Spinal cord (tissue), 10 donors: Measurements from ENCODE around the gene REEP1. TPM values are rescaled to one million over a fixed set of nuclear protein-coding genes. Genes with fewer than 3 reads are reported as not detected.

Experiments
- DNase-seq, 6 donors: peaks; one replicate each; pipeline versions ENCODE4 v3.0.0 to v3.0.0-alpha.2; 2013 to 2015; ENCODE audit warnings: low spot score in 6 of 6, low read depth in 4 of 6
- H3K27ac ChIP-seq: one replicate; pipeline ENCODE4 v1.5.1; 2013; ENCODE audit warnings: low read depth, low read length, control low read depth
- H3K27me3 ChIP-seq: one replicate; pipeline ENCODE4 v1.6.1; 2013; ENCODE audit warnings: low read length; ENCODE audit not compliant: control insufficient read depth, insufficient read depth
- H3K36me3 ChIP-seq: one replicate; pipeline ENCODE4 v1.6.1; 2013; ENCODE audit warnings: low read length; ENCODE audit not compliant: control insufficient read depth, insufficient read depth
- H3K4me1 ChIP-seq: one replicate; pipeline ENCODE4 v1.6.1; 2013; ENCODE audit warnings: low read length; ENCODE audit not compliant: control insufficient read depth, insufficient read depth
- H3K4me3 ChIP-seq: one replicate; pipeline ENCODE4 v1.5.1; 2013; ENCODE audit warnings: low read depth, low read length, control low read depth
- H3K9me3 ChIP-seq: one replicate; pipeline ENCODE4 v1.6.1; 2013; ENCODE audit warnings: low read length; ENCODE audit not compliant: control insufficient read depth, insufficient read depth
- WGBS: methylation state at CpG from one replicate; pipeline ENCODE4 v1.1.5; 2013; ENCODE audit warnings: missing lambda C conversion rate; ENCODE audit not compliant: insufficient coverage; 5-methylcytosine and 5-hydroxymethylcytosine counted together
- polyA plus RNA-seq, 2 donors: library from polyadenylated mRNA; unstranded; fragments of 120-200 nt; gene quantifications; one replicate each; pipeline ENCODE4 v1.2.1, GENCODE V29; 2013; ENCODE audit not compliant: insufficient read length in 2 of 2
- total RNA-seq, 2 donors: library from RNA; depleted of rRNA in 1 of 2; stranded (reverse); fragments of 120-200 nt in 1 of 2; fragments of >200 nt in 1 of 2; gene quantifications; one replicate each; pipeline versions ENCODE4 v1.2.3 to v1.2.4, GENCODE V29; 2013 to 2014
- donor health status: healthy.

Gene REEP1
- total and polyA plus RNA-seq, 4 donors = 61.9 to 123 (median 114) TPM

GRCh38 chr2:86280191-86280667, 57.2 kb downstream of the REEP1 start:
- Histone ChIP-seq H3K27ac (no peak overlapping the region), H3K9me3 (no peaks in the 10 kb centered on the region), H3K27me3 (no peaks in the 10 kb centered on the region), H3K4me1 (peaks cover 38% of the 10 kb centered on the region), H3K4me3 (no peak overlapping the region), H3K36me3 (peaks cover 14% of the 10 kb centered on the region)
- 25% methylated on average over 3 of the region's 5 CpGs for WGBS
- DNase-seq = peak in 2 of 6 donors; percentile 84 to 86

- Histone ChIP-seq H3K4me3 (no peak overlapping the region), H3K4me1 (peaks cover 10% of the 10 kb centered on the region), H3K27me3 (no peaks in the 10 kb centered on the region), H3K36me3 (peaks cover 11% of the 10 kb centered on the region), H3K9me3 (peaks cover 7% of the 10 kb centered on the region), H3K27ac (no peak overlapping the region)
- no peak for DNase-seq
- 93% methylated on average over 3 of the region's 3 CpGs for WGBS
These were observed 61.5 kb downstream of the REEP1 start for GRCh38 chr2:86275962-86276361.

GRCh38 chr2:86275384-86275799, 62.0 kb downstream of the REEP1 start:
- H3K36me3 ChIP-seq = peaks cover 14% of the 10 kb centered on the region
- no peaks in the 10 kb centered on the region for H3K27me3 ChIP-seq
- H3K4me3 ChIP-seq = no peak overlapping the region
- WGBS = 86% methylated on average over 3 of the region's 4 CpGs
- H3K9me3 ChIP-seq = peaks cover 7% of the 10 kb centered on the region
- peaks cover 4% of the 10 kb centered on the region for H3K4me1 ChIP-seq
- no peak for DNase-seq
- no peak overlapping the region for H3K27ac ChIP-seq

DNA sequence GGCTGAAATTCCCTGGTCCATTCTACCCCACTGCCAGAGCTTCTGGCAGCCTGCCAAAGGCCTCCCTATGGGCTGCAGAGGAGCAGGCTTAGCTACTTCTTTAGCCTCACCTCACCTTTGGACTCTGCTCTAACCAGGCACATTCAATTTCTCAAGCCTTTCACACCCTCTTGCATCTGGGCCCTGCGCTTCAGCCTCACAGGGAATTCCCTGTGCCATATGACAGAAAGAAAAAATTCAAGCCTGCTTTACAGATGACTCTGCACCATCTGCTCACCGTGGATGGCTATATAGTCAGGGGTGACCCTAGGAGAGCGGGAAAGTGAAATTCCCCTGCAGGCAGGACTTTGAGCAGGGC, 62.5 kb downstream of the REEP1 start:
- Histone ChIP-seq H3K27ac (no peak overlapping the region), H3K9me3 (peaks cover 7% of the 10 kb centered on the region), H3K4me3 (no peak overlapping the region), H3K4me1 (peaks cover 3% of the 10 kb centered on the region), H3K36me3 (peaks cover 14% of the 10 kb centered on the region), H3K27me3 (no peaks in the 10 kb centered on the region)
- DNase-seq = peak in 1 of 6 donors; percentile 47
- 67% methylated on average over 1 of the region's 3 CpGs for WGBS

GRCh38 chr2:86274265-86274917, 63.0 kb downstream of the REEP1 start:
- H3K9me3 ChIP-seq = peaks cover 7% of the 10 kb centered on the region
- no peak for DNase-seq
- no peak overlapping the region for H3K4me3 ChIP-seq
- H3K4me1 ChIP-seq = peaks cover 3% of the 10 kb centered on the region
- 88% methylated on average over 3 of the region's 5 CpGs for WGBS
- H3K27me3 ChIP-seq = no peaks in the 10 kb centered on the region
- no peak overlapping the region for H3K27ac ChIP-seq
- H3K36me3 ChIP-seq = peaks cover 14% of the 10 kb centered on the region

GRCh38 chr2:86272111-86272510, 65.3 kb downstream of the REEP1 start:
- no peak for DNase-seq
- Histone ChIP-seq H3K4me3 (no peak overlapping the region), H3K27ac (no peak overlapping the region), H3K9me3 (peaks cover 7% of the 10 kb centered on the region), H3K36me3 (peaks cover 14% of the 10 kb centered on the region), H3K4me1 (peaks cover 3% of the 10 kb centered on the region), H3K27me3 (no peaks in the 10 kb centered on the region)
- WGBS = 88% methylated on average over 2 of the region's 2 CpGs

DNA sequence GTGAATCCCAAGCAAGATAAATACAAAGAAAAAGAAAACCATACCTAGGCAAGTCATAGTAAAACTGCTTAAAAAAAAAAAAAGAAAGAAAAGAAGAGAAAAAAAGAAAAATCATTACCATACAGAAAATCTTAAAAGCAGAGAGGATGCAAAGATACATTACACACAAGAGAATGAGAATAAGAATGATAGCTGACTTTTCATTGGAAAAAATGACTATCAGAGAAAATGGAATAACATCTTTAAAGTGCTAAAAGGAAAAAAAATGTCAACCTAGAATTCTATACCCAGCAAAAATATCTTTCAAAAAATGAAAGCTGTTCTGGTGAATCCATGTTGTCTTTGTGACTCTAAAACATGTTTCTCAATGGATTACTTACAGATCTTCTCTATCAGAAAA, 66.2 kb downstream of the REEP1 start:
- no peak for DNase-seq
- Histone ChIP-seq H3K4me3 (no peak overlapping the region), H3K27me3 (no peaks in the 10 kb centered on the region), H3K4me1 (peaks cover 3% of the 10 kb centered on the region), H3K27ac (no peak overlapping the region), H3K9me3 (peaks cover 7% of the 10 kb centered on the region), H3K36me3 (peaks cover 13% of the 10 kb centered on the region)

- H3K9me3 ChIP-seq = no peaks in the 10 kb centered on the region
- no peak for DNase-seq
- H3K27ac ChIP-seq = no peak overlapping the region
- H3K4me1 ChIP-seq = no peaks in the 10 kb centered on the region
- no peaks in the 10 kb centered on the region for H3K27me3 ChIP-seq
- peaks cover 9% of the 10 kb centered on the region for H3K36me3 ChIP-seq
- WGBS = 83% methylated on average over 6 of the region's 6 CpGs
- no peak overlapping the region for H3K4me3 ChIP-seq
These were observed 73.5 kb downstream of the REEP1 start for GRCh38 chr2:86263956-86264355.

GRCh38 chr2:86260978-86261377, 76.4 kb downstream of the REEP1 start:
- no peak overlapping the region for H3K27ac ChIP-seq

GRCh38 chr2:86258106-86258505, 79.3 kb downstream of the REEP1 start:
- no peak overlapping the region for H3K4me3 ChIP-seq
- WGBS = 100% methylated on average over 1 of the region's 2 CpGs
- H3K36me3 ChIP-seq = peaks cover 10% of the 10 kb centered on the region
- no peaks in the 10 kb centered on the region for H3K27me3 ChIP-seq
- DNase-seq = no peak
- H3K9me3 ChIP-seq = no peaks in the 10 kb centered on the region
- H3K27ac ChIP-seq = no peak overlapping the region
- peaks cover 17% of the 10 kb centered on the region for H3K4me1 ChIP-seq

More at GRCh38 chr2:86260978-86261377, 76.4 kb downstream of the REEP1 start:
- DNase-seq = no peak
- Histone ChIP-seq H3K4me1 (peaks cover 4% of the 10 kb centered on the region), H3K9me3 (no peaks in the 10 kb centered on the region), H3K4me3 (no peak overlapping the region), H3K27me3 (no peaks in the 10 kb centered on the region), H3K36me3 (peaks cover 9% of the 10 kb centered on the region)
- 85% methylated on average over 2 of the region's 2 CpGs for WGBS
